HFF-Myc (cell line): ENCODE measurements around the gene FLACC1.
A peak's percentile ranks its signal among the peaks of the same experiment; 100 is the strongest.

Experiments used
- DNase-seq: peaks from one replicate; pipeline ENCODE4 v3.0.0-alpha.2; 2011; ENCODE audit warnings: low read depth; ENCODE audit errors: extremely low read depth
- H3K4me3 ChIP-seq: replicated peaks from 2 replicates; pipeline ENCODE4 v1.5.1; 2011; ENCODE audit warnings: low read depth, mild to moderate bottlenecking, control low read depth, low read length
- CTCF ChIP-seq: IDR thresholded peaks from 2 replicates; pipeline ENCODE4 v1.5.1; 2012; ENCODE audit warnings: mild to moderate bottlenecking, low read depth, low read length, control low read depth; ENCODE audit errors: missing control alignments

FLACC1 gene

GRCh38 chr2:201357221-201357620 is at the start of gene FLACC1:
Gene FLACC1, minus strand, starts transcription at chr2:201357345. Its CDS starts 5,941 bp downstream, at chr2:201351404.
- DNase-seq: peak; percentile 48
- H3K4me3 ChIP-seq: no peak within 1 kb of the TSS
- no peak for TF ChIP-seq CTCF

- peak; percentile 56 for DNase-seq
- H3K4me3 ChIP-seq: no peak overlapping the region
- TF ChIP-seq CTCF: no peak
Measured at GRCh38 chr2:201406077-201406662, 49.0 kb upstream of the FLACC1 start.

GRCh38 chr2:201404699-201405280 is 47.6 kb upstream of the FLACC1 start:
- TF ChIP-seq CTCF: no peak
- H3K4me3 ChIP-seq: no peak overlapping the region
- DNase-seq: no peak

- no peak for TF ChIP-seq CTCF
- H3K4me3 ChIP-seq: no peak overlapping the region
- no peak for DNase-seq
Measured at GRCh38 chr2:201403880-201404279, 46.7 kb upstream of the FLACC1 start.

- DNase-seq: no peak
- H3K4me3 ChIP-seq: no peak overlapping the region
- no peak for TF ChIP-seq CTCF
Measured at GRCh38 chr2:201402651-201403562, 45.8 kb upstream of the FLACC1 start.

- no peak for DNase-seq
- no peak for TF ChIP-seq CTCF
- no peak overlapping the region for H3K4me3 ChIP-seq
Measured at GRCh38 chr2:201401815-201402214, 44.7 kb upstream of the FLACC1 start.
